NCI-H2029 treated with DMSO at 0.1 percent for 48 hours (cell line): ENCODE data around the gene KMO.

Experiments used
- DNase-seq: peaks from one replicate; lab custom pipeline; 2025; lab: John Stamatoyannopoulos, UW

KMO gene

DNA sequence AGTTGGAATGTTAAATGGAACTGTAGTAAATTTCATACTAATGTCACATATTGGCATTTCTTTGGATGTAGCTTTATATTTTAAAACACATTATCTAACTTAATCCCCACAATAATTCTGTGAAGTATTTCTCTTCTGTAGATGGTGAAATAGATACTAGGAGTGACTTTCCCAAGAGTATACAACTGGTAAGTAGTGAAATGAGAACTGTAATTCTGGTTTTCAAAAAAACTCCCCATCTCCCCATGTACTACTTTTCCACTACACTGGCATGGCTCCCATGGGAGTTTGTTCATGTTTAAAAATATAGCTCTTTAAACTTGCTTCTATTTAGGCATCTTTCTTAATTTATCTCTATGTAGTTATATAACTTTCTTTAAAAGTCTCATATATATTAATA is 97.8 kb downstream of the KMO start:
- DNase-seq, result no peak

DNA sequence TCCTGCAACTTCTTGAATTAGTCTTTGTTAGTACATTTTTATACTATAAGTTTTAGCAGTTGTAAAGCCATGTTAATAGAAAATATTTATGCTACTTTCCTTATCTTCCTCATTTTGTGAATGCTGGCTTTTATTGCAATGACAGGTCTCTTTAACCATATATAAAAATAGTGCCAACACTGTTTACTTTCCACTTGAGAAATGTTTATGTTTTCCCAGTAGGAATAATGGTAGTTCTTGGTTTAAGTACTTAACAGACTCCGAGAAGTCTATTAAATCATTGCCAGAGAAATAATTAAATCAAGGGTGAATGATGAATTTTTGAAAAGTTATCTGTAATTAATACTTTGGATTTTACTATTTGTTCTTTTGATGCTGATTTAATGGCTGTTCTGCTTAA is 98.3 kb downstream of the KMO start:
- no peak for DNase-seq

- DNase-seq, result no peak
Observed at GRCh38 chr1:241630899-241631298, 98.7 kb downstream of the KMO start.

GRCh38 chr1:241631674-241632073 is 99.5 kb downstream of the KMO start:
- no peak for DNase-seq

GRCh38 chr1:241632987-241633386 is 100.8 kb downstream of the KMO start:
- DNase-seq, result no peak

GRCh38 chr1:241635556-241636152 is 103.5 kb downstream of the KMO start:
- DNase-seq, result no peak

GRCh38 chr1:241636291-241636690 is 104.1 kb downstream of the KMO start:
- DNase-seq, result no peak

DNA sequence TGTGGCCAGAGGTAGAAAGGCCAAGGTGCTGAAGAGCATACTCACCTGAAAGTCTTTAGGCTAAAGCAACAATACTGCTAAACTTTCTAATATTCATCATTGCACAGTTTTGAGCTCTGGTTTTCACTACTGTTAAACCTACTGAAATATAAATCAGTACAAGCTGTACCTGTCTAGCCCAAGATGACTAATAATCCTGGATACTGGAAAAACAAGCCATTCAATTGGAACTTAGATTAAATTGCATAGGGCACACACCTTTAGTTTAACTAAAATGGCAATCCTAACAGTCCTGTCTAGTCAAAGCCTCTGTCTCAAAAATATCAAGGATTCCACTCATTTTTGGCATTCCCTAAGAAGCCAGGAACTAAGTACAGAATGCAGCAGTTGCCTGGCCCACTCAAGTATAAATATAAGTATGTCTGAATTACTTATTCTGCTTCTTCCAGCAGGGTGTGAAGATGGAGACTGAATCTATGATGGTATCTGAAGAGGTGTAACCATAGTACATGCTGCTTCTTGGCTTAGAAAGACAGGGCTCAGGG is 104.9 kb downstream of the KMO start:
- DNase-seq, result no peak

DNA sequence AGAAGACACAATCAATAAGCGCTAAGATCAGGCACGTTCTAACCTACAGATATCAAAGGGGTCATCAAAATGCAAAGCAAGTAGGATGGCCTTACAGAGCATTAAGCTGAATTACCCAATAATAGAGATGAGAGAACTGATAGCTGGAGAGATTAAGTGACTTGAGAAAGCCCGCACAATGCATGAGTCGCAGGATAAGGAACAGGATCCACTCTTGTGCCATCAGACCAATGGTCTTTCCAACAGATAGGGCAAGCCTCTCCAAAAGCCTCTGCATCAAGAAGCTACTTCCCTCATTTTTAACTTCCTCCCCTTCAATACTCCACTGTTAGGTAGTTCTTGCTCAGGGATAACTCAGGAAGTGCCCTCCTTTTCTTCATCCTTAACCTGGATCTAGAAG is 105.4 kb downstream of the KMO start:
- DNase-seq, result no peak

DNA sequence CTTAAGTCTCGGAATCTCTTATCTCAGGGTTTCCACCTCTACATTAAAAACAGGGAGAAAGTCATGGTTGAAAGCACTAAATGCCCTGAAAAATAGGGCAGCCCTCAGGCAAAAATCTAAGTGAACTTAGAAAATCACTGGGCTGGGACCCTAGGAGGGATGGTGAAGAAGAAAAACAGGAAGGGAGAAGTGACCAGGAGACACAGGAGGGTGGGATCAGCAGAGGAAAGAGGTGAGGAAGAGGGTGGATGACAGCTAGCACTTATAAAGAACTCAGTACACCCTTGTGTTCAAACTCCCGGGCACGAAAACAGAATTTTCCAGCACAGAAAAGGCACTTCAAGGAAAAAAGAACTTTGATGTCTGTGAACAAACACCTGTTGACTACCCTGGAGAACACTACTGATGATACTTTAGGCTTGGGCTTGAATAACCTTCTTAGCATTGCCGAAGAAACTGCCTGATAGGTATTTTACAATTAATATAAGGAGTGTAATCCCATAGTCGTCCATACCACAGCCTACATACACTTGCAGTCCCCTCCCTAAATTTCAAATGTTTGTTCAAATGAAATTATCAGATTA is 106.0 kb downstream of the KMO start:
- DNase-seq, result no peak

DNA sequence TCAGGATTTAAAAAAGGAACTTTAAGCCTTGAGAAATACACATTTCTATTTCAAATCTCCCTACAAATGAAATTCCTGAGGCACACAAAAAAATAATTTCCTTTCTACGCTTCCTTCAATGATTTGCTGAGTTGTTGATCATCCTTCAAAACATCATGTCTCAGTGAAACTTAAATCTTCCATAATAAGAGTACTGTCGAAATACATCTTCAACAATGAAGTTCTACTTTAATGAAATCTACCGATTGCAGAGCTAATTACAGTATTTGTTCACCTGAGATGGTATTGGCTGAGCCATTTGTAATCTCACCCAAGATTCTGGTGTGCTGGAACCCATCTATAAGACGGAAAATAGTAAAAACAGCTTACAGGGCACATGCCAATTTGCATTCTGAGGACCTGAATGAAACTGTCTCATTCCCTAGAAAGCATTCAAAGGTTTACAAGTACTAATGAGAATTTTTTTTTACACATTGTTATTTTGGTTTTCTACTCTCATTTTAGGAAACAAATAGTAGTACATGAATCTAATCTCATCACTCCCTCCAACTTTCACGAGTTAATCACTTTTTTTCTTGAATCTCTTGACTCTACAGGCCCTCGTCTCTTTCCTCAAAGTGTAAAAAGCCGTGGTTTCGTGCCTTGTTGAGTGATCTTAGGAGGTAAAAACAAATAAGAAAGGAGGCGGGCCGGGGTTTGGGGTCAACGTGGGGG is 106.9 kb downstream of the KMO start:
- DNase-seq, result no peak

DNA sequence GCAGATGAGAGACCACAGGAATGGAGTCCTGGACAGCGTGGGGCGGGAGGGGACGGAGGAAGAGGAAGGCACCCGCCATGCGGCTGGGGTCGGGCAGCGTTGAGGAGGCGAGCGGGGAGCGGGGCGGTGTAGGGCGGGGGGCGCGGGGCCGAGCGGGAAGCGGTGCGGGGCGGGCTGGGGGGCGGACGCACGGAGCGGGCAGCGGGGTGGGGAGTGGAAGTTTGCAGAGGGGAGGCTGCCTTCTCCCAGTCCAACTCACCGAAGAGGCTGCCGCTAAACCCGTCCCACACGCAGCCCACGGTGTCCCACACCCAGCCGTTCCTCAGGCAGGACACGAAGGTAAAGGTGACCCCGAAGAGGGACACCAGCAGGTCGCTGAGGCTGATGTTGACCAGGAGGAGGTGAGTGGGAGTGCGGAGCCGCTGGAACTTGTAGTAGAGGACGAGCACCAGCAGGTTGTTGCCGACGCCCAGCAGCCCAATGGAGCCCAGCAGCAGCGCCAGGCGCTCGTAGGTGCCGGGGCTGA is 107.5 kb downstream of the KMO start:
- DNase-seq, result no peak

DNA sequence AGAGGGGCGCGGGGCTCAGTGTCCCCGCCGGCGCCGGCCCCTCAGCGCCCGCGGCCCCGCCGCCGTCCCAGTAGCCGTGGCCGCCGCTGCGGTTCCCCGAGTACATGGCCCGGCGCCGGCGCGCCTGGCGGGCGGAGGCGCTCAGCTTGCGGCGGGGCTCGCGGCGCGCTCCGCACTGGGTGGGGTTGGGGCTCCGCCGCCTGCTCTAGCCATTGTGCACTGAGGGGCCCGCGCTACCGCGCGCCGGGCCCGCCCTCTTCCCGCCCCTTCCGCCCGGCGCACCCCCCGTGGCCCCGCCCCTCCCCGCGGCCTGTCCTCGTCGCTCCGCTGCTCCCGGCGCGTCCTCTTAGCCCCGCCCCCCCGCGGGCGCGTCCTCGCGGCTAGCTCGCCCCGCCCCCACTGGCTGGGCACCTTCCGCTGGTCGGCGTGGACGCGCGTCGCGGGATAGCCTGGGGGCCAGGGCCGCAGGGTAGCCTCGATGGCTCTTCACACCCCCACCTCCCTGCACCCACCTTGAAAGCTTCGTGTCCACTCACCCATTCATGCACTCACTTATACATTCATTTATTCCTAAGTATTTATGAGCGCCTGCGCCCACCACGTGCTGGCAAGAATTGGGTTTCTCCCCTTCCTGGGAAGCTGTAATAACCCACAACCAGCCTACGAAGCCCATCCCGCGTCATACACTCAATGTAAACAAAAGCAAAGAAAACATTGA is 108.1 kb downstream of the KMO start, which contains the start of the genes CHML and OPN3:
CHML (minus strand) TSS at position 221 of the 718 bp plus-strand sequence. CDS start 4,603 bp downstream, outside the sequence.
OPN3 (minus strand) TSS at position 221 of the 718 bp plus-strand sequence; CDS start at position 106, 115 bp downstream.
- peak; percentile 20 for DNase-seq

DNA sequence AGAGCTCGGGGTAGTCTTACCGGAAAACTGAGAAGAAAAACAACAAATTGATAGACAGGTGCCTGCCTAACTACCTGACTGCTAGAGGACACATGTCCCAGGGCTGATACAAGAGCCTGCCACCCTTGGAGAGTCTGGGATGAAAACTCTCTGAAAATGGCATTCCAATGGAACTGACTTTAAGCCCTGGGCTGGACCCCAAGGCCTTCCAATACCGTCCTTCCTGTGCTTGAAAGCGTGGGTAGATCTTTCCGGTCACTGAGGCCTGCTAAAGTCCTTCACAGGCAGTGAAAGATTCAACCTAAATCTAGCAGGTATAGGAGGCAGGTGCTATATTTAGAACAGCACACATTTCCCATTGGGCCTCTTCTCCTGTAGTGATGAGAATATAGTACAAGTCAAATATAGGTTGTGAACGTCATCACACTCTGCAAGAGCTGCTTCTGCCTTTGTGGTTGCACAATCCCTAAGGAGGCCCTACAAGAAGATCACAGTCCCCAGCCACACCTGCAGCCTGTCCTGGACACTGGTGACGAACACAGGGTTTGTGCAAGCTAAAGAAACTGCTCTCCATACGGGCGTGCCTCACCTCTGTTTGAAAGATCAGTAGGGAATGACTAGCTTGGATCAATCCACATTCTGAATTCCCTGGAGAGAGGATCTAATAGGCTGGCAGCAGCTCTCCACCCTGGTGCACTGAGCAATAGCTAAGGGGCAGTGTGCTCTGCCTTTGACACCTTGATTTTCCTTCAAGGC is 108.9 kb downstream of the KMO start:
- DNase-seq, result no peak

DNA sequence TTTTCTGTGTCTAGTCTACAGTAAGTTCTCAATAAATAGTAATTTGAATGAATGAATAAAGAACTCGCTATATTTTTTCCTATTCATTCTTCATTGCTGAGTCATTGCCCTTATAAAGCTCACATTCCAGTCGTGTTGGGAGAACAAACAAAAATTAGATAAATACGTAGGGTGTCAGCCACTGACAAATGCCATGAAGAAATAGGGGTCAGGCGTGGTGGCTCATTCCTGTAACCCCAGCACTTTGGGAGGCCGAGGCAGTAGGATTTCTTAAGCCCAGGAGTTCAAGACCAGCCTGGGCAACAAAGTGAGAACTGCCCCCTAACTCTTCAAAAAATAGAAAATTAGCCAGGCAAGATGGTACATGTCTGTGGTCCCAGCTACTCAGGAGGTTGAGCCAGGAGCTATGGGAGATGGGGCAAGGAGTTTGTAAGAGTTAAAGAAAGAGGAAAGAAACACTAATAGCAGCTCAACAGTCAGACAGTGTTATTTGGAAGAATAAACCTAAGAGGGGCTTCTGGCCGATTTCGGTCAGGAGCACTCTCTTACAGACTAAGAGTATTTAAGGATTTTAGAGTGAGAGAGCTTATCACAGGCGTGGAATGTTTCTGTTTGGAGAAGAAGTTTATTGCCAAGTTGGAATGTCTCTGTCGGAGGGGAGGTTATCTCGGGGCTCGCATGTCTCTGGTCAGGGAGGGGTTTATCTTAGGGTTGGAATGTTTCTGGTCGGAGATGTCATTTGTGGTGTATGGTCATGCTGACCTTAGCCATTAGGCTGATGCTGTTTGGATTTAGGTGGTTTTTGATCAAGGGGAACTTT is 109.8 kb downstream of the KMO start:
- no peak for DNase-seq

- DNase-seq, result no peak
Observed at GRCh38 chr1:241642593-241642944, 110.4 kb downstream of the KMO start.

GRCh38 chr1:241644259-241644658 is 112.1 kb downstream of the KMO start:
- DNase-seq, result no peak

GRCh38 chr1:241645199-241645598 is 113.0 kb downstream of the KMO start:
- DNase-seq, result no peak
